Sigmoid colon (tissue), 7 donors: ENCODE measurements around the gene PTK7. TPM values are rescaled to one million over a fixed set of nuclear protein-coding genes. Genes with fewer than 3 reads are reported as not detected.

Experiments used
- DNase-seq: peaks from one replicate; pipeline ENCODE4 v3.0.0-alpha.2; 2019
- H3K27ac ChIP-seq, 4 donors: fragments of 200-600 bp; sonication (generic); one replicate each; pipeline ENCODE4 v1.5.1; 2016 to 2019; ENCODE audit warnings: mild to moderate bottlenecking in 1 of 4
- H3K27me3 ChIP-seq, 3 donors: fragments of 200-600 bp; sonication (generic); one replicate each; pipeline ENCODE4 v1.5.1; 2019; ENCODE audit warnings: mild to moderate bottlenecking in 1 of 3
- H3K36me3 ChIP-seq, 4 donors: fragments of 200-600 bp; sonication (generic); one replicate each; pipeline ENCODE4 v1.5.1; 2016 to 2019
- H3K4me1 ChIP-seq, 4 donors: fragments of 200-600 bp; sonication (generic); one replicate each; pipeline ENCODE4 v1.5.1; 2017 to 2019
- H3K4me3 ChIP-seq, 4 donors: fragments of 200-600 bp; sonication (generic); one replicate each; pipeline ENCODE4 v1.5.1; 2017 to 2019; ENCODE audit warnings: mild to moderate bottlenecking in 2 of 4, moderate library complexity in 1 of 4
- H3K9me3 ChIP-seq, 4 donors: fragments of 200-600 bp in 3 of 4; sonication (generic) in 3 of 4; one replicate each; pipeline versions ENCODE4 v1.5.1 to v1.6.1; 2013 to 2019
- EP300 ChIP-seq, 4 donors: sonication (generic); formaldehyde crosslinking; IDR thresholded peaks; one replicate each; pipeline ENCODE4 v1.6.1; 2017; ENCODE audit warnings: antibody characterized with exemption in 4 of 4
- POLR2A ChIP-seq, 2 donors: fragments of 450-650 bp; IDR thresholded peaks; one replicate each; pipeline ENCODE4 v1.6.1; 2016; ENCODE audit warnings: antibody characterized with exemption in 2 of 2, mild to moderate bottlenecking in 2 of 2, moderate library complexity in 2 of 2
- POLR2AphosphoS5 ChIP-seq, 4 donors: sonication (generic); formaldehyde crosslinking; IDR thresholded peaks; one replicate each; pipeline ENCODE4 v1.6.1; 2017; ENCODE audit warnings: antibody characterized with exemption in 4 of 4
- WGBS, 2 donors: extraction: QIAGEN DNeasy Blood & Tissue Kit; methylation state at CpG; one replicate each; pipeline ENCODE4 v1.1.7; 2013; 5-methylcytosine and 5-hydroxymethylcytosine counted together
- intact Hi-C: fragments of 100-400 bp; cut with DNase I; formaldehyde crosslinking; loops from one replicate; pipeline ENCODE4 v1.15.1; 2023
- polyA plus RNA-seq, 3 donors: library from polyadenylated mRNA; stranded (reverse); fragments of 200-250 nt; gene quantifications; one replicate each; pipeline ENCODE4 v1.2.3, GENCODE V29; 2013
- total RNA-seq, 4 donors: library from RNA; depleted of rRNA; stranded (reverse); fragments of >200 nt; gene quantifications; one replicate each; pipeline ENCODE4 v1.1.0, GENCODE V29; 2016
- TF ChIP-seq, protein P1 (sequence below), 4 experiments: fragments of 450-650 bp in 3 of 4; fragments of 200-600 bp in 1 of 4; IDR thresholded peaks; one replicate each; pipeline ENCODE4 v1.5.1; 2016 to 2019; ENCODE audit warnings: antibody characterized with exemption in 4 of 4, mild to moderate bottlenecking in 3 of 4, moderate library complexity in 2 of 4
- donor health status: healthy with polysubstance abuse.
- donor health status: Bipolar disorder and iron deficiency.
- donor health status: healthy.

PTK7 gene
- total and polyA plus RNA-seq, 7 donors: 1.2 to 15.6 (median 6.1) TPM

DNA sequence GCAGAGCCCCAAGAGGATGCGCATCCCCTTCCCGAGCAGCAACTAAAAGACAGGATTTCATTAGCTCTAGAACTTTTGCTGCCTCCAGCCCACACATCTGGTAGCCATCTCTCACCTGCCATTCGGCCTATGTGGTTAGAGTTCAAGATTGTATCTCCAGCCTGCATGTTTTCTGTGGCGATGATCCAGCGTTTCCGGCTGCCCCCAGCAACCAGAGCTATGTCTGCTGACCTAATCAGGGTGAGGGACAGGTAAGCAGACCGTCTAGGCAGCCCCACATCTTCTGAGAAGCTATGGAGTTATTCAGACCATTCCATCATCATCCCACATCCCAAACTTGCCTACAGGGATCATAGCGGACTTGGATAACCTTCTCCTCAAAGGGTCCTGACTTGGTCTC lies 20.1 kb upstream of the PTK7 start:
- DNase-seq: no peak
- intact Hi-C loops: loop anchor here (2.0 to 5.0 kb wide), 2 partner anchors 77 to 116 kb away; partner anchors contain the start of genes PEX6 and SRF
- Histone ChIP-seq H3K27me3 (no peaks in the 10 kb centered on the region), H3K4me3 (no peak overlapping the region), H3K27ac (no peak overlapping the region), H3K9me3 (no peaks in the 10 kb centered on the region), H3K36me3 (peaks cover 3 to 32% (median 8%) of the 10 kb centered on the region in 4 donors), H3K4me1 (peaks cover 0 to 41% (median 31%) of the 10 kb centered on the region in 4 donors)
- TF ChIP-seq, protein P1, sequence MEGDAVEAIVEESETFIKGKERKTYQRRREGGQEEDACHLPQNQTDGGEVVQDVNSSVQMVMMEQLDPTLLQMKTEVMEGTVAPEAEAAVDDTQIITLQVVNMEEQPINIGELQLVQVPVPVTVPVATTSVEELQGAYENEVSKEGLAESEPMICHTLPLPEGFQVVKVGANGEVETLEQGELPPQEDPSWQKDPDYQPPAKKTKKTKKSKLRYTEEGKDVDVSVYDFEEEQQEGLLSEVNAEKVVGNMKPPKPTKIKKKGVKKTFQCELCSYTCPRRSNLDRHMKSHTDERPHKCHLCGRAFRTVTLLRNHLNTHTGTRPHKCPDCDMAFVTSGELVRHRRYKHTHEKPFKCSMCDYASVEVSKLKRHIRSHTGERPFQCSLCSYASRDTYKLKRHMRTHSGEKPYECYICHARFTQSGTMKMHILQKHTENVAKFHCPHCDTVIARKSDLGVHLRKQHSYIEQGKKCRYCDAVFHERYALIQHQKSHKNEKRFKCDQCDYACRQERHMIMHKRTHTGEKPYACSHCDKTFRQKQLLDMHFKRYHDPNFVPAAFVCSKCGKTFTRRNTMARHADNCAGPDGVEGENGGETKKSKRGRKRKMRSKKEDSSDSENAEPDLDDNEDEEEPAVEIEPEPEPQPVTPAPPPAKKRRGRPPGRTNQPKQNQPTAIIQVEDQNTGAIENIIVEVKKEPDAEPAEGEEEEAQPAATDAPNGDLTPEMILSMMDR (IDR thresholded peaks at IDR 0.05): no peak
- TF ChIP-seq POLR2AphosphoS5 (IDR thresholded peaks at IDR 0.05): no peak
- no peak for TF ChIP-seq EP300 (IDR thresholded peaks at IDR 0.05)
- no peak for TF ChIP-seq POLR2A (IDR thresholded peaks at IDR 0.05)
- WGBS, 2 donors: 88 to 90% methylated on average over 8 of the region's 8 CpGs

DNA sequence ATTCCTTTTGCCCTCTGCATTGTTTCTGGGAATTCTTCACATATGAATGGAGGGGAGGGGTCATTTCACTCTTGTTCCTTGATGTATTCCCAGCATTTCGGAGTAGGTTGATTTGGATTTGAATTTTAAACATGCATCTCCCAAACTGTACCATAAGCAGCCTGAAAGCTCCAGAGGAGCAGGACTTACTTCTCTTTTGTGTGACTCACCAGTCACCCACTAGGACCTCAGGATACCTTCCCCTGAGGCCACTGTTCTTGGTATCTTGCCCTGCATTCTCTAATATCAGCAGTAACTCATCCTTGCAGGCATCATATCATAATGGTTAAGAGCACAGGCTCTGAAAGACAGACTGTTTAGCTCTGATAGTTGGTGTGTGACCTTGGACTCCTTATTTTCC lies 17.6 kb upstream of the PTK7 start:
- H3K4me1 ChIP-seq: peaks cover 0 to 41% (median 27%) of the 10 kb centered on the region in 4 donors
- H3K27me3 ChIP-seq: no peaks in the 10 kb centered on the region
- no peak for DNase-seq
- 52 to 75% methylated on average over 1 of the region's 1 CpG for WGBS, 2 donors
- H3K27ac ChIP-seq: peak overlapping the region; percentile 84 to 93 (median 90)
- no peaks in the 10 kb centered on the region for H3K9me3 ChIP-seq
- TF ChIP-seq POLR2AphosphoS5 (IDR thresholded peaks at IDR 0.05): no peak
- TF ChIP-seq EP300 (IDR thresholded peaks at IDR 0.05): no peak
- TF ChIP-seq, protein P1 (IDR thresholded peaks at IDR 0.05): no peak
- no peak for TF ChIP-seq POLR2A (IDR thresholded peaks at IDR 0.05)
- H3K36me3 ChIP-seq: peaks cover 8 to 45% (median 12%) of the 10 kb centered on the region in 4 donors
- intact Hi-C loops: loop anchor here (2.0 to 5.0 kb wide), 2 partner anchors 44 to 114 kb away; partner anchors contain the start of genes KLHDC3 and SRF
- peak overlapping the region; percentile 74 to 97 (median 87) for H3K4me3 ChIP-seq

DNA sequence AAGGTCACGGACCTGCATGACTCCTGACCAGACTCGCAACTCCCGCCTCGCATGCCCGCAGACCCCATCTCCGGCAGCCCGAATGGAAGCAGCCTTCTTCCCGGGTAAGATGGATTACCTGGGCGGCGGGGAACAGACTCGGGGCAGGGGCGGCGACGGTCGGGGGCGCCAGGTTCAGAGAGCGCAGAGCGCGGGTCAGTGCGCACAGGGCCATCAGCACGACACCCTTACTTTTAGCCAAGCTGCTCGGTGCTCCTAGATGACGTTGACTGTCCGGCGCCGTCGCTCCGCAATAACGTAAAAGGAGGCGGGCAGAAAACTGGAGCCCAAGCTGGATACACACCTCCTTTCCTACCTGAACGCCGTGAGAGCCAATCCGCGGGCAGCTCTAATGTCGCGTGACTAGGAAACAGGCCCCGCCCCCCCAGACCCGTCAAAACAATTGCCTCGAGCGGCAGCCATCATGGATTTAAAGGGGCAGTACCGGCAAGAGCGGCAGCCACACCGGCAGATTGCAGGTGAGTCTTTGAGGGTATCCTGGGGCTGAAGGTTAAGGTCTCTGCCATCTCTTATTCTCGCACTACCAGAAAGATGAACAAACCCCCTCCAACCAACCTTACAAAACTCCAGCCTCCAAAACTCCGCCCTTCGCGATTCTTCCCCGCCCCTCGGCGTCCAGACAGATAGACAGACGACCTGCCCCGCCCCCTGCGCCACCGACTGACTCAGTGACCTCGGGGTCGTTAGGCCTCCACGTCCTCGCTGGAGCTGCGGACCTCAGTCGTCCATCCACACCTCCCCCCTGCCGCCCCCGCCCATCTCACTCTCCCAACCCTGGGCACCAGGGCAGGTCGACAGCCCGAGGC lies 16.7 kb upstream of the PTK7 start, which contains the start of the genes KLC4 and MRPL2:
TSS of gene KLC4 (plus strand) at position 464 of the 866 bp plus-strand sequence. CDS start 1,705 bp downstream, outside the sequence.
TSS of gene MRPL2 (minus strand) at position 267 of the 866 bp plus-strand sequence. CDS start at position 214, 53 bp downstream.
- TF ChIP-seq POLR2A (IDR thresholded peaks at IDR 0.05) (peak; percentile 83 to 87), POLR2AphosphoS5 (IDR thresholded peaks at IDR 0.05) (peak; percentile 91 to 96 (median 94)), EP300 (IDR thresholded peaks at IDR 0.05) (peak in 1 of 4 donors; percentile 61)
- TF ChIP-seq, protein P1 (IDR thresholded peaks at IDR 0.05): no peak
- Histone ChIP-seq H3K36me3 (peaks cover 8 to 52% (median 12%) of the 10 kb centered on the region in 4 donors), H3K27me3 (no peaks in the 10 kb centered on the region), H3K4me3 (peak within 1 kb of the TSS; percentile 74 to 97 (median 87)), H3K9me3 (no peaks in the 10 kb centered on the region), H3K4me1 (peaks cover 0 to 36% (median 23%) of the 10 kb centered on the region in 4 donors), H3K27ac (peak within 1 kb of the TSS; percentile 84 to 93 (median 90))
- 0% methylated on average over 64 of the region's 64 CpGs for WGBS, 2 donors
- intact Hi-C loops: loop anchor here (1.0 to 5.0 kb wide), 3 partner anchors 34 to 113 kb away; partner anchors contain the start of genes KLHDC3 and SRF
- DNase-seq: peak; percentile 99

DNA sequence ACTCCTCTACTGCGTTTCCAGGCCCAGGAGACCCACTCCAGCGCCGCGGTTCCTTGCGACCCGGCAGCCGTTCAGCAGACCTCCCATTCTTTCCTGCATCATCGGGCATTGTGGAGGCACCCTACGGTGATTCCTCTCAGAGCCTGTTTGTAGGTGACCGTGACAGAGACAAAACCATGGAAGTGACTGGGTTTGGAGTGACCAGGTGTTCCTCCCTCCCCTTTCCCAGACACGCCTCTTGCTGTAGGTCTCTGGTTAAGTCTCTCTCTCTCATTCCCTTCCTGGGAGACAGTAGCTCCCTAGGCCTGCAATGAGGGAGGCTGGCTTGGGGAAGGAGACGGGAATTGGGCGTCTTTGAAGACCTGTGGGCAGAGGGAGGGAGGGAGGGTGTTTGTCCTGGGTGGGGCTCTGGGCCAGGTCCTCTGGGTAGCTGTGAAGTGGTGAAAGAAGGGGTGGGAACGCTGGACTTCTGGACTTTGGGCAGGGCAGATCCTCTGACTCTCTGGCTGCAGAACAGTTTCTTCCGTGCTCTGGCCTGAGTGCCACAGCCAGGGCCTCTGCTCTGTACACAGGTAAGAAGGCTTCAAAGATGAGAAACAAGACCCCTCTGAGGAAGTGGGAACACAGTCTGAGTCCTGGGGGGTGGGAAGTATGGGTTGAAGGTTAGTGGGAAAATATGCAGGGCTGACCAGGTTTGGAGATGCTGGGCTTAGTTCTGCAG lies 15.9 kb upstream of the PTK7 start:
- Histone ChIP-seq H3K27ac (peak overlapping the region; percentile 84 to 93 (median 90)), H3K27me3 (no peaks in the 10 kb centered on the region), H3K9me3 (no peaks in the 10 kb centered on the region), H3K4me1 (peaks cover 0 to 34% (median 21%) of the 10 kb centered on the region in 4 donors), H3K4me3 (peak overlapping the region; percentile 74 to 97 (median 87)), H3K36me3 (peaks cover 8 to 52% (median 12%) of the 10 kb centered on the region in 4 donors)
- DNase-seq: no peak
- 4 to 14% methylated on average over 15 of the region's 15 CpGs for WGBS, 2 donors
- intact Hi-C loops: no loop called here
- peak in 1 of 2 donors; percentile 55 for TF ChIP-seq POLR2A (IDR thresholded peaks at IDR 0.05)
- TF ChIP-seq, protein P1 (IDR thresholded peaks at IDR 0.05): no peak
